ENCODE results near the gene SERTAD1. TPM values are rescaled to one million over a fixed set of nuclear protein-coding genes. Genes with fewer than 3 reads are reported as not detected.

The SERTAD1 gene
- polyA plus RNA-seq, 1 of the 3 experiments (the other 2 are of a cell fraction) = 10.4 TPM

DNA sequence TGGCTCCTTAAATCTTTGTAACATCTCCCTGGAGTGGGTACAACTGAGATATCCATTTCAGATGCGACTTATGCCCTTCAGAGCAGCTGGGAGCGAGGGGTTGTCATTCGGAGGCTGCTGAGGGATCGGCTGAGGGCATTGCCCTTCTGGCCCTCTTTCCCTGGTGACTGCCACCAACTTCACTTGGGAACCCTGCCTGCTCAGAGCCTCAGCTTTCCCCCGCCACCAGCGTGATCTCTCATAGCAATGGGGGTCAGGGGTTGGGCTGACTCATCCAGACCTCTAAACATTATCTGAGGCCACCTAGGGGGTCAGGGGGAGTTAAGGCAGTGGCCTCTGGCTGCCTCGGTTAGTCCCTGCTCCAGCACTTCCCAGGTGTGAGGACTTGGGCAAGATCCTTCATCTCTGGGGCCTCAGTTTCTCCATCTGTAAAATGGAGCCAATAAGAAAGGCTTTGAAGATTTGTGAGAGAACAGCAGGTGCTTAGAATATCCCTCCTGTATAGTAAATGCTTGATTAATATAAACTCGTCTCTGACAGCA, 13.8 kb downstream of the SERTAD1 start:
- Histone ChIP-seq H3K79me2 (ENCODE audit: insufficient read depth) (no peaks in the 10 kb centered on the region), H3K9me2 (no peaks in the 10 kb centered on the region), H3K4me3 (ENCODE audit: low read depth in 2 of 2, low read length in 1 of 2) (no peak overlapping the region), H3K36me3 (replicated peaks in 1 of 2; ENCODE audit: control insufficient read depth in 1 of 2, insufficient read depth in 2 of 2, low read length in 1 of 2) (no peaks in the 10 kb centered on the region), H3K27ac (ENCODE audit: low read depth in 2 of 2, low read length in 1 of 2) (no peak overlapping the region), H4K20me1 (ENCODE audit: insufficient read depth) (no peaks in the 10 kb centered on the region), H3K9ac (no peak overlapping the region), H3K4me1 (ENCODE audit: control insufficient read depth in 1 of 2, insufficient read depth in 2 of 2, low read depth in 1 of 2, low read length in 1 of 2) (no peaks in the 10 kb centered on the region; a peak in 1 of 4 replicates), H3K27me3 (ENCODE audit: insufficient read depth) (no peaks in the 10 kb centered on the region), H2AFZ (ENCODE audit: low read depth) (no peak overlapping the region), H3K9me3 (no peaks in the 10 kb centered on the region), H3K4me2 (no peak overlapping the region), H3F3A (replicated peaks; ENCODE audit: insufficient read depth) (peaks cover 9% of the 10 kb centered on the region)
- WGBS (ENCODE audit: low lambda C conversion rate) = 74% methylated on average over 8 of the region's 8 CpGs
- peak; percentile 11 for DNase-seq
- CTCF ChIA-PET = interaction anchor here (1.1 to 3.3 kb wide), 5 partner anchors 10 to 107 kb away, joined by 3 to 15 read pairs (median 3); partner anchors contain the start of gene SERTAD3
- TF ChIP-seq TAF1 (IDR thresholded peaks at IDR 0.05; ENCODE audit: borderline replicate concordance, low read depth, low read length) (no peak), ZBTB33 (IDR thresholded peaks at IDR 0.05; ENCODE audit: borderline replicate concordance, low read depth) (no peak), IRF3 (IDR thresholded peaks at IDR 0.05; ENCODE audit: low read depth, low read length) (no peak), GATA2 (CRISPR knock-in tag; IDR thresholded peaks at IDR 0.05) (no peak), POLR2AphosphoS5 (IDR thresholded peaks at IDR 0.05; ENCODE audit: low read depth, low read length) (no peak), RFX5 (IDR thresholded peaks at IDR 0.05; ENCODE audit: low read length) (no peak)
- TF ChIP-seq, protein P1, sequence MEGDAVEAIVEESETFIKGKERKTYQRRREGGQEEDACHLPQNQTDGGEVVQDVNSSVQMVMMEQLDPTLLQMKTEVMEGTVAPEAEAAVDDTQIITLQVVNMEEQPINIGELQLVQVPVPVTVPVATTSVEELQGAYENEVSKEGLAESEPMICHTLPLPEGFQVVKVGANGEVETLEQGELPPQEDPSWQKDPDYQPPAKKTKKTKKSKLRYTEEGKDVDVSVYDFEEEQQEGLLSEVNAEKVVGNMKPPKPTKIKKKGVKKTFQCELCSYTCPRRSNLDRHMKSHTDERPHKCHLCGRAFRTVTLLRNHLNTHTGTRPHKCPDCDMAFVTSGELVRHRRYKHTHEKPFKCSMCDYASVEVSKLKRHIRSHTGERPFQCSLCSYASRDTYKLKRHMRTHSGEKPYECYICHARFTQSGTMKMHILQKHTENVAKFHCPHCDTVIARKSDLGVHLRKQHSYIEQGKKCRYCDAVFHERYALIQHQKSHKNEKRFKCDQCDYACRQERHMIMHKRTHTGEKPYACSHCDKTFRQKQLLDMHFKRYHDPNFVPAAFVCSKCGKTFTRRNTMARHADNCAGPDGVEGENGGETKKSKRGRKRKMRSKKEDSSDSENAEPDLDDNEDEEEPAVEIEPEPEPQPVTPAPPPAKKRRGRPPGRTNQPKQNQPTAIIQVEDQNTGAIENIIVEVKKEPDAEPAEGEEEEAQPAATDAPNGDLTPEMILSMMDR (IDR thresholded peaks at IDR 0.05) = no peak
- POLR2A ChIA-PET = interaction anchor here (1.4 kb wide), 1 partner anchor 9 kb away, joined by 4 read pairs; no protein-coding TSS in a partner anchor

- CTCF ChIA-PET = interaction anchor here (1.3 to 3.3 kb wide), 4 partner anchors 9 to 106 kb away, joined by 3 to 15 read pairs (median 4); no protein-coding TSS in a partner anchor
Measured at GRCh38 chr19:40411125-40411842, 14.5 kb downstream of the SERTAD1 start.

More at GRCh38 chr19:40411125-40411842, 14.5 kb downstream of the SERTAD1 start:
- no peaks in the 10 kb centered on the region for H4K20me1 ChIP-seq (ENCODE audit: insufficient read depth)
- no peaks in the 10 kb centered on the region; a peak in 1 of 4 replicates for H3K4me1 ChIP-seq (ENCODE audit: control insufficient read depth in 1 of 2, insufficient read depth in 2 of 2, low read depth in 1 of 2, low read length in 1 of 2)
- H3K27me3 ChIP-seq (ENCODE audit: insufficient read depth) = no peaks in the 10 kb centered on the region
- TF ChIP-seq TEAD4 (IDR thresholded peaks at IDR 0.05; ENCODE audit: borderline replicate concordance, insufficient read depth) = no peak
- no peak for TF ChIP-seq MAX (IDR thresholded peaks at IDR 0.05; ENCODE audit: low read depth)
- TF ChIP-seq, protein P1 (IDR thresholded peaks at IDR 0.05) = no peak
- no peak for TF ChIP-seq GABPA (IDR thresholded peaks at IDR 0.05; ENCODE audit: low read depth)
- no peak for TF ChIP-seq RAD21 (IDR thresholded peaks at IDR 0.05; ENCODE audit: low read length)
- no peak for TF ChIP-seq EP300 (IDR thresholded peaks at IDR 0.05; ENCODE audit: borderline replicate concordance in 1 of 2, low read depth in 1 of 2, low read length in 1 of 2)
- no peak for TF ChIP-seq NRF1 (IDR thresholded peaks at IDR 0.05; ENCODE audit: low read depth, low read length)
- no peak for TF ChIP-seq CHD2 (IDR thresholded peaks at IDR 0.05; ENCODE audit: low read length, partially characterized antibody)
- no peak for TF ChIP-seq NFIC (IDR thresholded peaks at IDR 0.05; ENCODE audit: borderline replicate concordance)
- no peak overlapping the region for H3K9ac ChIP-seq
- H3K9me2 ChIP-seq = no peaks in the 10 kb centered on the region
- no peak overlapping the region for H3K4me3 ChIP-seq (ENCODE audit: low read depth in 2 of 2, low read length in 1 of 2)
- no peaks in the 10 kb centered on the region for H3K9me3 ChIP-seq
- peaks cover 6% of the 10 kb centered on the region for H3F3A ChIP-seq (replicated peaks; ENCODE audit: insufficient read depth)
- 63% methylated on average over 10 of the region's 16 CpGs for WGBS (ENCODE audit: low lambda C conversion rate)
- no peak overlapping the region for H3K27ac ChIP-seq (ENCODE audit: low read depth in 2 of 2, low read length in 1 of 2)
- peak overlapping the region; percentile 46; the same call in 1 of the 2 replicates for H2AFZ ChIP-seq (ENCODE audit: low read depth)
- H3K4me2 ChIP-seq = no peak overlapping the region
- H3K79me2 ChIP-seq (ENCODE audit: insufficient read depth) = no peaks in the 10 kb centered on the region
- POLR2A ChIA-PET = interaction anchor here (1.4 kb wide), 1 partner anchor 10 kb away, joined by 4 read pairs; no protein-coding TSS in a partner anchor
- peak; percentile 12 for DNase-seq
- H3K36me3 ChIP-seq (replicated peaks in 1 of 2; ENCODE audit: control insufficient read depth in 1 of 2, insufficient read depth in 2 of 2, low read length in 1 of 2) = no peaks in the 10 kb centered on the region
